Measurements from ENCODE around the gene C1QB.

Gene C1QB

DNA sequence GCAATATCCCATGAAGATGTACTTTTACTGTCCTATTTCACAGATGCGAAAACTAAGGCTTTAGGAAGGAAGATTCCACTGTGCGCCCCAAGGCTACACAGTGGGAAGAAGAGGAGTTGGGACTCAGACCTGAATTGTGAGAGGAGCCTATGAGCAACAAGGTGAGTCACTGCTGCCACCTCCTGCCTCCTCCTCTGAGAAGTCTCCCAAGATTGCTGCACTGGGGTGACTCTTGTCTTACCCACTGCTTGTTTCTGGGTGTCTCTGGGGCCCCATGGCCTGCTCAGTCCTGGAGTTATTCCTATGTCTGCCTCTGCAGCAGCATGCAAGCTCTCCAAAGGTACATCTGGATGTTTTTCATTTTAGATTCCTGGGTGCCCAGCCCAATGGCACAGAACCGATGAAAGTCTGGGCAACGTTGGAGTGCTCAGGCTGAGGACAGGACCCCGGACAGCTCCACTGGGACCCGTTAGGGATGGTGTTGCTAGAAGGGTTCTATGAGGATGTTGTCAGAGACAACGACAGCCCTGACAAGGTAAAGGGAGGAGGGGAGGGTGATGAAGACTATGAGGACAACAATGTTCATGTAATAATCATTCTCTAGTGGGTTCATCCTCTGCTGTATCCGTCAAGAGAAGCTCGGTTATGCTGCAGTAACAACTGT, 27.6 kb upstream of the C1QB start:
- Mint-ChIP-seq H3K4me3 (no peak overlapping the region), H3K9me3 (no peaks in the 10 kb centered on the region), H3K27ac (no peak overlapping the region), H3K27me3 (ENCODE audit: low read depth) (peaks cover 15% of the 10 kb centered on the region), H3K36me3 (ENCODE audit: low read depth) (no peaks in the 10 kb centered on the region), H3K4me1 (ENCODE audit: low read depth) (no peaks in the 10 kb centered on the region)

GRCh38 chr1:22626237-22627157, 26.5 kb upstream of the C1QB start:
- Mint-ChIP-seq H3K4me3 (no peak overlapping the region), H3K4me1 (ENCODE audit: low read depth) (no peaks in the 10 kb centered on the region), H3K9me3 (no peaks in the 10 kb centered on the region), H3K27ac (no peak overlapping the region), H3K27me3 (ENCODE audit: low read depth) (peaks cover 15% of the 10 kb centered on the region), H3K36me3 (ENCODE audit: low read depth) (no peaks in the 10 kb centered on the region)

- H3K4me3 Mint-ChIP-seq = no peak overlapping the region
- no peaks in the 10 kb centered on the region for H3K4me1 Mint-ChIP-seq (ENCODE audit: low read depth)
- no peak overlapping the region for H3K27ac Mint-ChIP-seq
- H3K27me3 Mint-ChIP-seq (ENCODE audit: low read depth) = peaks cover 15% of the 10 kb centered on the region
- H3K36me3 Mint-ChIP-seq (ENCODE audit: low read depth) = no peaks in the 10 kb centered on the region
- no peaks in the 10 kb centered on the region for H3K9me3 Mint-ChIP-seq
Measured at GRCh38 chr1:22627331-22627730, 25.7 kb upstream of the C1QB start.

DNA sequence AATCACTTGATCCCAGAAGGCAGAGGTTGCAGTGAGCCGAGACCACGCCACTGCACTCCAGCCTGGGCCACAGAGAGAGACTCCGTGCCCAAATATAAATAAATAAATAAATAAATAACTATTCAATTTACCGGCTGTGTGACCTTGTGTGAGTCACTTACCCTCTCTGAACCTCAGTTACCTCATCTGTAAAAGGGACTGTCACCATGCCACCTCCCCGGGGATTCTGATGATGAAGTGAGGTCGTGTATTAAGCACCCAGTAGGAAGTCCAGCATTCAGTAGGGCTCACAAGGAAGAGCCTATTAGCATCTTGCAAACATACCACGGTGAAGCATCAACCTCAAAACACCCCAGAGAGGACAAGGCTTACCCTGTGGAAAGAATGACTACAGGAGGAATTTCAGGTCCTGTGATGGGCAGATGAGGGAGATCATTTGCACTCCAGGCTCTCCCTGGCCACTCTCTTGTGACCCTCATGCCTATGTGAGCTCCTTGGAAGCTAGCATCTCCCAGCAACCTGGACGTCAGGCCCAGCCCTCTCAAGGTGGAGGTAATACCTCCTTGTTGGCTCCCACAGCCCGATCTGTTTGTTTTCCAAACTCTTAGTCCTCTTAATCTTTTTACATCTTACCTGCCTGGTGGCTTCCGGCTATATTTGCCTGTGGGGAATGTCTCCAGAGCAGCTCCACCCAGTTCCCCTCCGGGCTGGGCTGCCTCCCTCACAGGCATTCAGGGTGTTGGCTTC, 24.2 kb upstream of the C1QB start:
- H3K36me3 Mint-ChIP-seq (ENCODE audit: low read depth) = no peaks in the 10 kb centered on the region
- no peaks in the 10 kb centered on the region for H3K4me1 Mint-ChIP-seq (ENCODE audit: low read depth)
- no peaks in the 10 kb centered on the region for H3K9me3 Mint-ChIP-seq
- H3K4me3 Mint-ChIP-seq = no peak overlapping the region
- peaks cover 19% of the 10 kb centered on the region for H3K27me3 Mint-ChIP-seq (ENCODE audit: low read depth)
- H3K27ac Mint-ChIP-seq = no peak overlapping the region

DNA sequence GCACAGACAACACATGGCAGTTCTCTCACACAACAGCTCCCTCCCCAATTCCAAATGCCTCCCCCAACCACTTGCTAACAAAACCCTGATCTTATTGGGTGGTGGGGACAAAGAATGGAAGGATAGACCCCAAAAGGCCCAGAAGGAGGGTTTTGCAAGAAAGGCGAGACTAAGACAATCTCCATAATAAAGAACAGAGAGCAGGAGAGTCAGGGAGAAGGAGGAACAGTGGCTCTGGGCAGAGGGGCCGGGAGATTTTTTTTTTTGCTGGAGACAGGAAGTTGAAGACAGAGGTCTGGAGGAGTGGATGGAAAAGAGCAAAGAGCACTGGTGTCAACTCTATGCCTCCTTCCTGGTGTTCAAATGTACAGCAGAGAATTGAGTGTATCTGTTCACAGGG, 23.1 kb upstream of the C1QB start:
- no peaks in the 10 kb centered on the region for H3K4me1 Mint-ChIP-seq (ENCODE audit: low read depth)
- H3K36me3 Mint-ChIP-seq (ENCODE audit: low read depth) = no peaks in the 10 kb centered on the region
- no peak overlapping the region for H3K27ac Mint-ChIP-seq
- no peaks in the 10 kb centered on the region for H3K9me3 Mint-ChIP-seq
- H3K27me3 Mint-ChIP-seq (ENCODE audit: low read depth) = peaks cover 19% of the 10 kb centered on the region
- no peak overlapping the region for H3K4me3 Mint-ChIP-seq

DNA sequence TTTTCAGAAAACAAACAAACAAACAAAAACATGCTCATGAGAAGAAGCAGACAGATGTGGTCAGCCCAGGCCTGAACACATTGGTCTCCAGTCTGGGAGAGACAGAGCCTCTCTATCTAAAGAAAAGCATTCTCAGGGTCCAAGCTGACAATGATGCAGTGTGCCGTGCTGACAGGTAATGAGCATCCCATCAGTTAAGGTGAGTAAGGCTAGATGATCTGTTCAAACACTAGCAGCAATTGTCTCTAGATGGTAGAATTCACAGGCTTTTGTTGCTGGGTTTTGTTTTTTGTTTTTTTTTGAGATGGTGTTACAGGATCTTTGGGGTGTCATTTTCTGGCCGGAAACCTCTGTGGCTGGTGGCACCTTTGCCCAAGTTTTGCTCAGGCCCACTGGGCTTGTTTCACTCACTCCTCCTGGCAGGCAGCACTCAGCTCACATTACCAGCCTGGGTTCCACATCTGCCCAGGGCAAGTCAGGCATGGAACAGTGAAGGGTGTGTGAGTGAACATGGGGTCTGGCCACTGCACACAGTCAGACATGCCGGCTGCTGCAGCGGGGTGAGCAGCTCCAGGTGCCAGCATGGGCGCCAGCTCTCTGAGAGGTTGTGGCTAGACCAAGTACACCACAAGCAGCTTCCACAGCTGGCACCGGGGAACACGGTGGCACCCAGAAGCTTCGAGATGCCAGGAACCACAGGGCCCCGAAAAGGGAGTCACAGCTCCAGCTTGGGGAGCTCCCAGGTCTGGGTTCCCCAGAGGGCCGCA, 19.2 kb upstream of the C1QB start:
- Mint-ChIP-seq H3K36me3 (ENCODE audit: low read depth) (no peaks in the 10 kb centered on the region), H3K4me1 (ENCODE audit: low read depth) (no peaks in the 10 kb centered on the region), H3K9me3 (no peaks in the 10 kb centered on the region), H3K27ac (no peak overlapping the region), H3K27me3 (ENCODE audit: low read depth) (peaks cover 14% of the 10 kb centered on the region), H3K4me3 (no peak overlapping the region)

DNA sequence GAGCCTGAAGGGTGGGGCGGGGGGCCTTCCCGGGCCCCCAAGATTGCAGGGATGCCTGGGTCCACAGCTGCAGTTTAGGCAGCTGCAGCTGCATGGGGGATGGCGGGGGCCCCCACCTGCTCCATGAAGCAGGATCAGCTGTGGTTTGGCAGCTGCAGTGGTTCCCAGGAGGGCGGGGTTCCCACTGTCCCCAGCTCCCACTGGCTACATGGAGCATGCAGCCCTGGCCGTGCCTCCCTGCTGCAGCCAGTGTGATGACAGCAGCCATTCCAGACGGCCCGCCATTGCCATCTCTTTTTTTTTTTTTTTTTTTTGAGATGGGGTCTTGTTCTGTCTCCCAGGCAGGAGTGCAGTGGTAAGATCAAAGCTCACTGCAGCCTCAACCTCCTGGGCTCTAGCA, 17.6 kb upstream of the C1QB start:
- Mint-ChIP-seq H3K4me3 (no peak overlapping the region), H3K4me1 (ENCODE audit: low read depth) (no peaks in the 10 kb centered on the region), H3K27me3 (ENCODE audit: low read depth) (peaks cover 4% of the 10 kb centered on the region), H3K9me3 (no peaks in the 10 kb centered on the region), H3K27ac (no peak overlapping the region), H3K36me3 (ENCODE audit: low read depth) (no peaks in the 10 kb centered on the region)

DNA sequence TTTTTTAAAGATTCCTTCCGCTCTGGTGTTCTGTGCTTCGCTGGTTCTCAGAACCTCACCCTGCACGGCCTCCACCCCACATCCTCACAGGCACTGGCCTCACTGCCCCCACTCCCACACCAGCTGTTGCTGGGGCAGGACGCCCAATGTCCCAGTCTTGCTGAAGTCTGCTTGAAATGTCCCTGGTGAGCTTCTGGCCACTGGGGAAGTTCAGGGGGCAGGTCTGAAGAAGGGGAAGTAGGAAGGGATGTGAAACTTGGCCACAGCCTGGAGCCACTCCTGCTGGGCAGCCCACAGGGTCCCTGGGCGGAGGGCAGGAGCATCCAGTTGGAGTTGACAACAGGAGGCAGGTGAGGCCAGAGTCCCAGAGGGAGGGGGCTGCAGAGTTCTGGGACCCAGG, 16.7 kb upstream of the C1QB start, which contains the start of gene C1QA:
Gene C1QA (plus strand): TSS at position 276 of the 400 bp plus-strand sequence. CDS start 989 bp downstream, outside the sequence.
- Mint-ChIP-seq H3K4me1 (ENCODE audit: low read depth) (no peaks in the 10 kb centered on the region), H3K27me3 (ENCODE audit: low read depth) (peaks cover 4% of the 10 kb centered on the region), H3K36me3 (ENCODE audit: low read depth) (no peaks in the 10 kb centered on the region), H3K4me3 (no peak within 1 kb of the TSS), H3K27ac (no peak within 1 kb of the TSS), H3K9me3 (no peaks in the 10 kb centered on the region)

- Mint-ChIP-seq H3K27me3 (ENCODE audit: low read depth) (peaks cover 4% of the 10 kb centered on the region), H3K9me3 (no peaks in the 10 kb centered on the region), H3K4me3 (no peak overlapping the region), H3K36me3 (ENCODE audit: low read depth) (no peaks in the 10 kb centered on the region), H3K27ac (no peak overlapping the region), H3K4me1 (ENCODE audit: low read depth) (no peaks in the 10 kb centered on the region)
Measured at GRCh38 chr1:22636927-22637326, 16.1 kb upstream of the C1QB start.

DNA sequence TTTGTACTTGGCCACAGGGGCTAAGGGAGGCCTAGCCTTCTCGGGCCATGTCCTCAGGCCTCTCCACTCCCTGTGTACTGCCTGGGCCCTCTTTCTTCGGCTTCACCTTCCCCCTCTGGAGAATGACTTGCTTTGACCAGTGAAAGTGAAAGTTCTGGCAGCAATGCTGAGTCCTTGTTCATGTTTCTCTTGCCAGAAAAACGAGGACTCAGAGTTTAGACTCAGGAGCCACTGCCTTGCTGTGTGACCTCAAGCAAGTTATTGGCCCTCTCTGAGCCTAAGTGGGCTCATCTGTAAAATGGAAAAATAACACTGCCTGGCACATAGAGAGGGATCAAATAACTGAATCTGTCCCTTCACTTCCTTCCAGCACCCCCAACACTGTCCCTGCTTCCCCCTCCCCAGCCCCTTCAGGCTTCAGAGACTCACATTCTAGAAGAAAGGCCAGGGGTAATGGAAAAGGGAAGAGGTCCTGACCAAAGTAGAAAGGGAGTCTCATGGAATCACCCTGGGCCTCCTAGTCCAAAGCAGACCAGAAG, 15.1 kb upstream of the C1QB start:
- H3K9me3 Mint-ChIP-seq = no peaks in the 10 kb centered on the region
- H3K27me3 Mint-ChIP-seq (ENCODE audit: low read depth) = peaks cover 4% of the 10 kb centered on the region

DNA sequence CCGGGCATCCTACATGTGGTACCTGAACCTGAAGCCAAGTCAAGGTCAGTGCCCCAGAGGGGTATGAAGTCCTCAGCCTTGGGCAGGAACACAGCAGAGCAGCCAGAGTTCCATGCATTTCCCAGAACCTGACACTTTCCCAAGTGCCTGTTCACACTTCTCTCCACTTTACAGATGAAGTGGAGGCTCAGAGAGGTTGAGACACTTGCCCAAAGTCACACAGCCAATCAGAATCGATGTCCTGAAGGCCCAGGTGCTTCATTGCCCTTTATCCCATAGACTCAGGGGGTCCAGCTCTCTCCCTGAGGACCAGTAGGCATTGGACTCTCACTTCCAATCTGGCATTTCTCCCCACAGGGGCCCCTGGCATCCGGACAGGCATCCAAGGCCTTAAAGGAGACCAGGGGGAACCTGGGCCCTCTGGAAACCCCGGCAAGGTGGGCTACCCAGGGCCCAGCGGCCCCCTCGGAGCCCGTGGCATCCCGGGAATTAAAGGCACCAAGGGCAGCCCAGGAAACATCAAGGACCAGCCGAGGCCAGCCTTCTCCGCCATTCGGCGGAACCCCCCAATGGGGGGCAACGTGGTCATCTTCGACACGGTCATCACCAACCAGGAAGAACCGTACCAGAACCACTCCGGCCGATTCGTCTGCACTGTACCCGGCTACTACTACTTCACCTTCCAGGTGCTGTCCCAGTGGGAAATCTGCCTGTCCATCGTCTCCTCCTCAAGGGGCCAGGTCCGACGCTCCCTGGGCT, 14.4 kb upstream of the C1QB start:
- Mint-ChIP-seq H3K4me1 (ENCODE audit: low read depth) (no peaks in the 10 kb centered on the region), H3K27me3 (ENCODE audit: low read depth) (peaks cover under 1% of the 10 kb centered on the region), H3K9me3 (no peaks in the 10 kb centered on the region), H3K36me3 (ENCODE audit: low read depth) (no peaks in the 10 kb centered on the region), H3K4me3 (no peak overlapping the region), H3K27ac (no peak overlapping the region)

More for the DNA sequence above, 15.1 kb upstream of the C1QB start:
- Mint-ChIP-seq H3K27ac (no peak overlapping the region), H3K36me3 (ENCODE audit: low read depth) (no peaks in the 10 kb centered on the region), H3K4me1 (ENCODE audit: low read depth) (no peaks in the 10 kb centered on the region), H3K4me3 (no peak overlapping the region)

- H3K4me1 Mint-ChIP-seq (ENCODE audit: low read depth) = no peaks in the 10 kb centered on the region
- H3K27ac Mint-ChIP-seq = no peak overlapping the region
- no peaks in the 10 kb centered on the region for H3K9me3 Mint-ChIP-seq
- no peak overlapping the region for H3K4me3 Mint-ChIP-seq
- no peaks in the 10 kb centered on the region for H3K36me3 Mint-ChIP-seq (ENCODE audit: low read depth)
- H3K27me3 Mint-ChIP-seq (ENCODE audit: low read depth) = no peaks in the 10 kb centered on the region
Measured at GRCh38 chr1:22639286-22639685, 13.8 kb upstream of the C1QB start.

- Mint-ChIP-seq H3K36me3 (ENCODE audit: low read depth) (no peaks in the 10 kb centered on the region), H3K4me3 (no peak overlapping the region), H3K27me3 (ENCODE audit: low read depth) (no peaks in the 10 kb centered on the region), H3K4me1 (ENCODE audit: low read depth) (no peaks in the 10 kb centered on the region), H3K9me3 (no peaks in the 10 kb centered on the region), H3K27ac (no peak overlapping the region)
Measured at GRCh38 chr1:22641247-22641646, 11.8 kb upstream of the C1QB start.
